Type B pancreatic cell (in vitro differentiated cells): ENCODE measurements around the gene CHDH. TPM values are rescaled to one million over a fixed set of nuclear protein-coding genes. Genes with fewer than 3 reads are reported as not detected.
A peak's percentile ranks its signal among the peaks of the same experiment; 100 is the strongest.

ENCODE experiments used
- DNase-seq: peaks from one replicate; pipeline ENCODE4 v3.0.0; 2021; ENCODE audit warnings: mixed read lengths; ENCODE audit not compliant: unreplicated experiment; ENCODE audit errors: extremely low spot score
- H3K27ac Mint-ChIP-seq: 2 replicates; pipeline ENCODE4 v1.8.0; 2021; ENCODE audit warnings: mild to moderate bottlenecking, mixed read lengths
- H3K27me3 Mint-ChIP-seq: 2 replicates; pipeline ENCODE4 v1.8.0; 2021; ENCODE audit warnings: mixed read lengths
- H3K36me3 Mint-ChIP-seq: 2 replicates; pipeline ENCODE4 v1.8.0; 2021; ENCODE audit warnings: mixed read lengths
- H3K4me1 Mint-ChIP-seq: one replicate; pipeline ENCODE4 v1.8.0; 2021; ENCODE audit warnings: mixed read lengths; ENCODE audit not compliant: unreplicated experiment
- H3K4me3 Mint-ChIP-seq: 2 replicates; pipeline ENCODE4 v1.8.0; 2021; ENCODE audit warnings: mild to moderate bottlenecking, mixed read lengths
- H3K9me3 Mint-ChIP-seq: 2 replicates; pipeline ENCODE4 v1.8.0; 2021; ENCODE audit warnings: mixed read lengths
- total RNA-seq: library from RNA; stranded (reverse); gene quantifications from 2 replicates; pipeline ENCODE4 v1.2.1, GENCODE V29; 2021; ENCODE audit warnings: low replicate concordance
- TF ChIP-seq, protein P1 (sequence below): fragments of 200-600 bp; sonication (generic); conservative IDR thresholded peaks from 2 replicates; pipeline ENCODE4 v1.5.0; 2021; ENCODE audit warnings: antibody characterized with exemption, mild to moderate bottlenecking

Gene CHDH
- total RNA-seq, 1 donor from 2014 or later, result 8.0 TPM

DNA sequence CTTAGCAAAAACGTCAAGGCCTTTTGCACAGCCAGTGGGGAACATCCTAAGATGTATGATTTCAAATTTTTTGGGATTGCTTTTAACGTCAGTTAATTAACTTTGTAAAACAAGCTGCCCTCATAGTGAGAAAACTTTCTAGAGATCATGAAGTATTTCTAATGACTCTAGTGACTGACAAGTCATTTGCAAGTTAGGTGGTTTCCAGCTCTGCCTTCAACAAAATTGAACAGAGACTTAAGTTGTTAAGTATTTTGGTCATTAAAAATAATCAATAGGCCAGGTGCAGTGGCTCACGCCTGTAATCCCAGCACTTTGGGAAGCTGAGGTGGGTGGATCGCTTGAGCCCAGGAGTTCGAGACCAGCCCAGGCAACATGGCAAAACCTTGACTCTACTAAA, 71.2 kb downstream of the CHDH start:
- Mint-ChIP-seq H3K4me1 (peaks cover 44% of the 10 kb centered on the region), H3K36me3 (peaks cover 6% of the 10 kb centered on the region), H3K9me3 (peaks cover 5% of the 10 kb centered on the region), H3K4me3 (no peak overlapping the region), H3K27me3 (peaks cover 14% of the 10 kb centered on the region), H3K27ac (peak overlapping the region; percentile 63)
- TF ChIP-seq, protein P1, sequence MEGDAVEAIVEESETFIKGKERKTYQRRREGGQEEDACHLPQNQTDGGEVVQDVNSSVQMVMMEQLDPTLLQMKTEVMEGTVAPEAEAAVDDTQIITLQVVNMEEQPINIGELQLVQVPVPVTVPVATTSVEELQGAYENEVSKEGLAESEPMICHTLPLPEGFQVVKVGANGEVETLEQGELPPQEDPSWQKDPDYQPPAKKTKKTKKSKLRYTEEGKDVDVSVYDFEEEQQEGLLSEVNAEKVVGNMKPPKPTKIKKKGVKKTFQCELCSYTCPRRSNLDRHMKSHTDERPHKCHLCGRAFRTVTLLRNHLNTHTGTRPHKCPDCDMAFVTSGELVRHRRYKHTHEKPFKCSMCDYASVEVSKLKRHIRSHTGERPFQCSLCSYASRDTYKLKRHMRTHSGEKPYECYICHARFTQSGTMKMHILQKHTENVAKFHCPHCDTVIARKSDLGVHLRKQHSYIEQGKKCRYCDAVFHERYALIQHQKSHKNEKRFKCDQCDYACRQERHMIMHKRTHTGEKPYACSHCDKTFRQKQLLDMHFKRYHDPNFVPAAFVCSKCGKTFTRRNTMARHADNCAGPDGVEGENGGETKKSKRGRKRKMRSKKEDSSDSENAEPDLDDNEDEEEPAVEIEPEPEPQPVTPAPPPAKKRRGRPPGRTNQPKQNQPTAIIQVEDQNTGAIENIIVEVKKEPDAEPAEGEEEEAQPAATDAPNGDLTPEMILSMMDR, result no peak
- DNase-seq, result no peak

DNA sequence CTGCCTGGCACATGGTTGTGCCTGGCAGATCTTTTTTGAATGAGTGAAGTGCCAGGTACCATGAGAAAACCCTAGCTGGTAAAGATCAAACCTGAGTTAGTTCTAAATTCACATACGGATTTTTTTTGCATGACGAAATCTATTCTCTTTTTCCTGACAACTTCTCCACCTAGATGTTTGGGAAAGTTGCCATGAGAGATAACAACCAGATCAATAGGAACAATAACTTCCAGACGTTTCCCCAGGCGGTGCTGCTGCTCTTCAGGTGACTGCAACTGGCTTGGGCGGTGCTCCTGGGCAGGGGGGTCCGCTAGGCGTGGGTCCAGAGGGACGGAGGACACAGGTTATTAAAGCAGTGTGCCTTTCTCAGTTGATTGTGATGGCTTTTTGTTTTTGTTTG, 71.8 kb downstream of the CHDH start:
- peaks cover 44% of the 10 kb centered on the region for H3K4me1 Mint-ChIP-seq
- peaks cover 6% of the 10 kb centered on the region for H3K36me3 Mint-ChIP-seq
- H3K4me3 Mint-ChIP-seq, result no peak overlapping the region
- peaks cover 14% of the 10 kb centered on the region for H3K27me3 Mint-ChIP-seq
- TF ChIP-seq, protein P1, result no peak
- peak overlapping the region; percentile 63 for H3K27ac Mint-ChIP-seq
- no peak for DNase-seq
- H3K9me3 Mint-ChIP-seq, result peaks cover 5% of the 10 kb centered on the region

DNA sequence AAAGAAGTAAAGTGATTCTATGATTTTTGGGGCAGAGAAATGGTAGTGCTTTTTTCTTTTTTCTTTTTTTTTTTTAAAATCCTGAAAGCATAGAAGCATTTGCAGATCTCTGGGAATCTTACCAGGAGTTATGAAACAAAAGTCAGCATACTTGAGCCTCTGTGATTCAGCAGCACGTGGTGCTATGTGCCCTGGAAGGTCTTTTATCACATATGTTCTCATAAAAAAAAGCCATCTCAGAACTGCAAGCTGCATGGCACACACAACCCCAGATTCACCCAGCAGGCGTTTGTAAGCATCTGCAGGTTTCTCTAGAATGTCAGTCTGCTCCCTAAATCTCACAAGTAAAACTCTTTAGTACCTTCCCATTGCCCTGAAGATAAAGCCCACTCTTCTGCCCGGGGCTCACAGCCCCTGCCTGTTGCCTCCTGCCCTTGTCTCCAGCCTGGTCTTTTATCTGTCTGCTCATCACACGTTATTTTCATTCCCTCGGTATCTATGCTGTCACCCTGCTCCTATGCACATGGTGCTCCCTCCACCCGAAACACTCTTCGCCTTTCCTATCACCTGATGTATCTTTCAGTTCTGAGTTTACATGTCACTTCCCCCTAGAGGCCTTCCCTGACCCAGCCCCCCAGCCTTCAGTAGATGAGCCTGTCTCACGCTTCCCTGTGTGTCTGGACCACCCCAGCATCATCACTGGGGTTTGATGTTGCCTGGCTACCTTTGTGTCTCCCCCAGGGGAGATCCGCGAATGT, 72.4 kb downstream of the CHDH start:
- peaks cover 14% of the 10 kb centered on the region for H3K27me3 Mint-ChIP-seq
- peaks cover 5% of the 10 kb centered on the region for H3K9me3 Mint-ChIP-seq
- peak overlapping the region; percentile 63 for H3K27ac Mint-ChIP-seq
- TF ChIP-seq, protein P1, result no peak
- H3K4me3 Mint-ChIP-seq, result no peak overlapping the region
- no peak for DNase-seq
- H3K4me1 Mint-ChIP-seq, result peaks cover 47% of the 10 kb centered on the region
- H3K36me3 Mint-ChIP-seq, result peaks cover 6% of the 10 kb centered on the region

DNA sequence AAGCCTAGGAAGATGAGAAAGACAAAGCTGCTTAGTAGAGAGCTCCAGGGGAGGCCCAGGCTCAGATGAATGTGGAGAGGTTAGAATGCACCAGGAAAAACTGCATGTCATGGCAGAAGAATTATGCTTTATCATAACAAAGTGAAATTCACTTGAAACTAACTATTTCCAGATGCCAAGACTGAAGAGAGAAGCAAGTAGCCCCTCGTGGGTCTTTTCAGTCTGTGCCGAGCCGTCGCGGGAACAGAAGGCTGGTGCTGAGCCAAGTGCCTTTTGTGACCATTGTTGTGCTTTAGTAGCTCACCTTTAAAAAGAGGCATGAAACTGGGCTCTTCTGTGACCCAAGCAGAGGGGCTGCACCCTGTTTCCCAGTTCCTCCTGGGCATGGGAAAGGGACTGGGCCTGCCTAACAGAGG, 73.2 kb downstream of the CHDH start:
- H3K4me1 Mint-ChIP-seq, result peaks cover 55% of the 10 kb centered on the region
- DNase-seq, result no peak

DNA sequence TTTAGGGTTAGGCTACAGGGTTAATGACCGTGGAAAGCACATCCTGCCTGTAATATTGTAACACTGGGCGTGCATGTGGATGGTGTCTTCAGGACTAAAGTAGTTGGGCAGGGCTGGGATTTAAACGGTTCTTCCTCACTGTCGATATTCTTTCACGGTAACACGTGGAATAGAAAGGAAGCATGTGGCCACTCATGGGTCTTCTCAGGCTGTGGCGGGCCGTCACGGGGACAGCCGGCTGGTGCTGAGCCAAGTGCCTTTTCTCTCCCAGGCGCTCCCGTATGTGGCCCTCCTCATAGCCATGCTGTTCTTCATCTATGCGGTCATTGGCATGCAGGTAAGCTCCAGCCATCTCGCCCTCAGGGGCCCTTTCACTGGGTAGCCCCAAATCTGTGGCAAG, 73.7 kb downstream of the CHDH start:
- peak overlapping the region; percentile 40 for H3K27ac Mint-ChIP-seq
- TF ChIP-seq, protein P1, result no peak
- H3K36me3 Mint-ChIP-seq, result peaks cover 6% of the 10 kb centered on the region

More for the DNA sequence above, 73.2 kb downstream of the CHDH start:
- peaks cover 5% of the 10 kb centered on the region for H3K9me3 Mint-ChIP-seq
- TF ChIP-seq, protein P1, result no peak
- peak overlapping the region; percentile 40 for H3K27ac Mint-ChIP-seq
- peak overlapping the region; percentile 46 for H3K4me3 Mint-ChIP-seq
- peaks cover 6% of the 10 kb centered on the region for H3K36me3 Mint-ChIP-seq
- H3K27me3 Mint-ChIP-seq, result peaks cover 14% of the 10 kb centered on the region

More for the DNA sequence above, 73.7 kb downstream of the CHDH start:
- no peak for DNase-seq
- Mint-ChIP-seq H3K9me3 (peaks cover 5% of the 10 kb centered on the region), H3K27me3 (peaks cover 14% of the 10 kb centered on the region), H3K4me1 (peaks cover 59% of the 10 kb centered on the region), H3K4me3 (peak overlapping the region; percentile 46)
